Measurements from ENCODE around the gene AK5. TPM values are rescaled to one million over a fixed set of nuclear protein-coding genes. Genes with fewer than 3 reads are reported as not detected.

Gene AK5
- total RNA-seq, 4 donors from 2014 or later, result 0.79 to 4.1 TPM; not detected in 2

GRCh38 chr1:77392486-77392885 lies 110.7 kb downstream of the AK5 start:
- in situ Hi-C loops (cut with MboI; ENCODE audit: low pct_ligation_motif_present in 1 of 4, low pct_unique_long_range_greater_than_20kb in 1 of 4, low sequenced_read_pairs in 3 of 4) (no loop called here), intact Hi-C loops (cut with DNase I; ENCODE audit: low total_unique reads) (no loop called here)
- TF ChIP-seq EP300 (IDR thresholded peaks at IDR 0.05; ENCODE audit: low read depth), result no peak
- TF ChIP-seq POLR2AphosphoS5 (IDR thresholded peaks at IDR 0.05), result no peak
- TF ChIP-seq CTCF (IDR thresholded peaks at IDR 0.05), result no peak
- no peak for TF ChIP-seq POLR2A (IDR thresholded peaks at IDR 0.05)
- Histone ChIP-seq H3K9me3 (no peaks in the 10 kb centered on the region), H3K4me3 (no peak overlapping the region), H3K36me3 (no peaks in the 10 kb centered on the region), H3K4me1 (no peaks in the 10 kb centered on the region), H3K27ac (no peak overlapping the region), H3K27me3 (no peaks in the 10 kb centered on the region)
- WGBS, 2 donors (ENCODE audit: low coverage in 1 of 2), result 80 to 91% methylated on average over 4 of the region's 4 CpGs
- DNase-seq, result no peak

- no peak overlapping the region for H3K4me3 ChIP-seq
- no peak overlapping the region for H3K27ac ChIP-seq
These were observed 112.3 kb downstream of the AK5 start for GRCh38 chr1:77394166-77394565.

GRCh38 chr1:77395051-77395450 lies 113.2 kb downstream of the AK5 start:
- intact Hi-C loops (cut with DNase I; ENCODE audit: low total_unique reads), result no loop called here
- H3K27ac ChIP-seq, result no peak overlapping the region
- H3K4me1 ChIP-seq, result no peaks in the 10 kb centered on the region
- H3K9me3 ChIP-seq, result no peaks in the 10 kb centered on the region
- H3K27me3 ChIP-seq, result no peaks in the 10 kb centered on the region
- TF ChIP-seq EP300 (IDR thresholded peaks at IDR 0.05; ENCODE audit: low read depth) (no peak), CTCF (IDR thresholded peaks at IDR 0.05) (no peak), POLR2AphosphoS5 (IDR thresholded peaks at IDR 0.05) (no peak), POLR2A (IDR thresholded peaks at IDR 0.05) (no peak)
- no peaks in the 10 kb centered on the region for H3K36me3 ChIP-seq
- H3K4me3 ChIP-seq, result no peak overlapping the region
- no peak for DNase-seq
- in situ Hi-C loops (cut with MboI; ENCODE audit: low pct_ligation_motif_present in 1 of 4, low pct_unique_long_range_greater_than_20kb in 1 of 4, low sequenced_read_pairs in 3 of 4), result no loop called here

More at GRCh38 chr1:77394166-77394565, 112.3 kb downstream of the AK5 start:
- H3K4me1 ChIP-seq, result no peaks in the 10 kb centered on the region
- H3K9me3 ChIP-seq, result no peaks in the 10 kb centered on the region
- TF ChIP-seq CTCF (IDR thresholded peaks at IDR 0.05), result no peak
- TF ChIP-seq POLR2A (IDR thresholded peaks at IDR 0.05), result no peak
- no peak for TF ChIP-seq POLR2AphosphoS5 (IDR thresholded peaks at IDR 0.05)
- TF ChIP-seq EP300 (IDR thresholded peaks at IDR 0.05; ENCODE audit: low read depth), result no peak
- no peak for DNase-seq
- no peaks in the 10 kb centered on the region for H3K36me3 ChIP-seq
- intact Hi-C loops (cut with DNase I; ENCODE audit: low total_unique reads), result no loop called here
- 49 to 50% methylated on average over 1 to 2 of the region's 2 CpGs for WGBS, 2 donors (ENCODE audit: low coverage in 1 of 2)
- no peaks in the 10 kb centered on the region for H3K27me3 ChIP-seq
- in situ Hi-C loops (cut with MboI; ENCODE audit: low pct_ligation_motif_present in 1 of 4, low pct_unique_long_range_greater_than_20kb in 1 of 4, low sequenced_read_pairs in 3 of 4), result no loop called here

GRCh38 chr1:77398152-77398551 lies 116.3 kb downstream of the AK5 start:
- Histone ChIP-seq H3K27me3 (no peaks in the 10 kb centered on the region), H3K4me1 (no peaks in the 10 kb centered on the region), H3K4me3 (no peak overlapping the region), H3K36me3 (no peaks in the 10 kb centered on the region), H3K27ac (no peak overlapping the region), H3K9me3 (no peaks in the 10 kb centered on the region)
- in situ Hi-C loops (cut with MboI; ENCODE audit: low pct_ligation_motif_present in 1 of 4, low pct_unique_long_range_greater_than_20kb in 1 of 4, low sequenced_read_pairs in 3 of 4) (no loop called here), intact Hi-C loops (cut with DNase I; ENCODE audit: low total_unique reads) (no loop called here)
- no peak for DNase-seq
- 64 to 69% methylated on average over 3 of the region's 3 CpGs for WGBS, 2 donors (ENCODE audit: low coverage in 1 of 2)
- no peak for TF ChIP-seq CTCF (IDR thresholded peaks at IDR 0.05)
- TF ChIP-seq POLR2A (IDR thresholded peaks at IDR 0.05), result no peak
- no peak for TF ChIP-seq POLR2AphosphoS5 (IDR thresholded peaks at IDR 0.05)
- TF ChIP-seq EP300 (IDR thresholded peaks at IDR 0.05; ENCODE audit: low read depth), result no peak

Data from transverse colon (tissue), 4 donors.